Brain microvascular endothelial cell (primary cell): ENCODE measurements around the gene TBX3.

ENCODE experiments used
- DNase-seq: peaks from one replicate; pipeline ENCODE4 v3.0.0-alpha.2; 2020
- H3K27ac ChIP-seq: fragments of 250-450 bp; sonication (Bioruptor Pico); 2 replicates; pipeline ENCODE4 v1.5.1; 2020; ENCODE audit warnings: mild to moderate bottlenecking, moderate library complexity
- H3K27me3 ChIP-seq: fragments of 250-450 bp; sonication (Bioruptor Pico); replicated peaks from 2 replicates; pipeline ENCODE4 v1.5.1; 2020; ENCODE audit warnings: mild to moderate bottlenecking
- H3K36me3 ChIP-seq: fragments of 250-450 bp; sonication (Bioruptor Pico); replicated peaks from 2 replicates; pipeline ENCODE4 v1.5.1; 2020; ENCODE audit warnings: mild to moderate bottlenecking
- H3K4me3 ChIP-seq: 2 replicates; pipeline ENCODE4 v1.5.1; 2011; ENCODE audit warnings: low read depth, mild to moderate bottlenecking, control low read depth, low read length, moderate library complexity
- CTCF ChIP-seq: IDR thresholded peaks from 2 replicates; pipeline ENCODE4 v1.5.1; 2011; ENCODE audit warnings: low read depth, mild to moderate bottlenecking, moderate library complexity, low read length, control low read depth, inconsistent platforms; ENCODE audit errors: missing control alignments
- in situ Hi-C: cut with HindIII; loops from 2 replicates; pipeline ENCODE4 v1.10.0; 2017; ENCODE audit warnings: low sequenced_read_pairs, low pct_ligation_motif_present

Gene TBX3

GRCh38 chr12:114691196-114691595 is 7.2 kb upstream of the TBX3 start:
- H3K27ac ChIP-seq, result no peak overlapping the region
- peaks cover 90% of the 10 kb centered on the region for H3K27me3 ChIP-seq
- no peak for TF ChIP-seq CTCF
- in situ Hi-C loops, result loop anchor here (25.0 kb wide), 1 partner anchor 471 kb away; no protein-coding TSS in a partner anchor
- H3K4me3 ChIP-seq, result no peak overlapping the region
- no peaks in the 10 kb centered on the region for H3K36me3 ChIP-seq
- no peak for DNase-seq

- in situ Hi-C loops, result loop anchor here (25.0 kb wide), 1 partner anchor 472 kb away; no protein-coding TSS in a partner anchor
- Histone ChIP-seq H3K27me3 (peaks cover 83% of the 10 kb centered on the region), H3K27ac (no peak overlapping the region), H3K36me3 (no peaks in the 10 kb centered on the region), H3K4me3 (no peak overlapping the region)
- no peak for DNase-seq
- TF ChIP-seq CTCF, result no peak
These were observed 6.5 kb upstream of the TBX3 start for GRCh38 chr12:114690267-114691135.

- DNase-seq, result no peak
- in situ Hi-C loops, result loop anchor here (25.0 kb wide), 1 partner anchor 473 kb away; no protein-coding TSS in a partner anchor
- Histone ChIP-seq H3K27me3 (peaks cover 72% of the 10 kb centered on the region), H3K4me3 (no peak overlapping the region), H3K27ac (no peak overlapping the region), H3K36me3 (no peaks in the 10 kb centered on the region)
- TF ChIP-seq CTCF, result no peak
These were observed 5.4 kb upstream of the TBX3 start for GRCh38 chr12:114689075-114689994.

GRCh38 chr12:114688256-114688845 is 4.4 kb upstream of the TBX3 start:
- peaks cover 62% of the 10 kb centered on the region for H3K27me3 ChIP-seq
- H3K4me3 ChIP-seq, result no peak overlapping the region
- TF ChIP-seq CTCF, result no peak
- H3K27ac ChIP-seq, result no peak overlapping the region
- DNase-seq, result no peak
- H3K36me3 ChIP-seq, result no peaks in the 10 kb centered on the region
- in situ Hi-C loops, result loop anchor here (25.0 kb wide), 1 partner anchor 474 kb away; no protein-coding TSS in a partner anchor

- no peak for DNase-seq
- Histone ChIP-seq H3K27ac (no peak overlapping the region), H3K36me3 (no peaks in the 10 kb centered on the region), H3K4me3 (no peak overlapping the region), H3K27me3 (peaks cover 56% of the 10 kb centered on the region)
- in situ Hi-C loops, result loop anchor here (25.0 kb wide), 1 partner anchor 474 kb away; no protein-coding TSS in a partner anchor
- no peak for TF ChIP-seq CTCF
These were observed 3.8 kb upstream of the TBX3 start for GRCh38 chr12:114687802-114688201.
